Measurements from ENCODE around the gene CCDC15.
A peak's percentile ranks its signal among the peaks of the same experiment; 100 is the strongest.
"Not testable (repeated sequence)": the region's sequence is repeated elsewhere in the genome, so short reads cannot be mapped to it uniquely, and the experiment has no call there.

Gene CCDC15

DNA sequence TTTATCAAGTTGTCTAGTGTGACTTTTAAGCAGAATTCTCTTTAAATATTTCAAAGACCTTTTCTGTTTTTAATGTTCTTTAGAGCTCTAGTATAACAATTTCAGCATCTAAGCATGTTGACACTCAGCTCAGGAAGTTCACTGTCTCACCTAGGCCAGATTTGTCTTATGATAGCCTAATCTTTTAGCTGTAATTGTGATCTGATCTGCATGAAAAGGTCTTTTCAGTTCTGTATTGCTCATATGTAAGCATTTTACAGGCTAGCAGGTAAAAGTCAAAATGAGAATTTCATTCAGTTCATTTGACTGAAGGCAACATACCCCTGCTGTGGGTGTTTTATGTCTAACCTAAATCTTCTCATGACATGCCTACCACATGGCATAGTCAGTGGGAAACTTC lies 62.4 kb downstream of the CCDC15 start:
- no peak for DNase-seq

DNA sequence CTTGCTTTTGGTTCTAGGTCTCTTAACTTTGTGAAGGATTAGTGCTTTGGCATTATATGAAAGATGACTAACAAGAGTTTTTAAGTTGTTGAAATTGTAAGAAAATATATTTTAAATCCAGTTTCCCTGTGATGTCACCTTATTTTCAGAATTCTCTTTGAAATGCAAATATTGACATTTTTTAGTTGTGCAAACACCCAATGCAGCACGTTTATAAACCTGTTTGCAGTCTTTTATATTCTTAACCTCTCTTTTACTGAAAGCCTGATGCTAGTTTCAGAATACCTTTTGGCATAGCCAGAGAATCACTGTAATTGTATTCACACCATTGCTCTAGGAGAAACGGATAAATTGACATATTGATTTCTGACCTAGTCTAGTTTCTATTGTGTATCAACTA lies 66.3 kb downstream of the CCDC15 start:
- DNase-seq: peak; percentile 1

DNA sequence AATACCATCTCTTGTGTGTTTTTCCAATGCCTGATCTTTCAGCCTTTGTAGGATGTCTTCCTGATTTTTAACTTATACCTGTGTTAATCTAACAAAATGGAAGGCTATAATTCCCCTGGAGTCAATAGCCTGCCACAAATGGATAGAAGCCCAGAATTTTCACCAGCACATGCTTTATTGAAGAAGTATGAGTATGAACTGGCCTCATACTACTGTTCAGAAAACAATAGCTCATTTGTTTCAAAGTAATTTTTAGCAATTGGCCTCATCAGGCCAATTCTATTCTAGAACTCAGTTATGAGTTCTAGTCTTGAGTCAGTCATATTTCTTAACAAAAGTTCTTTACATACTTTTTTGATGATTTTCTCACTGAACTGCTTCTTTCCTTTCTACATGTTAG lies 68.5 kb downstream of the CCDC15 start:
- no peak for DNase-seq

DNA sequence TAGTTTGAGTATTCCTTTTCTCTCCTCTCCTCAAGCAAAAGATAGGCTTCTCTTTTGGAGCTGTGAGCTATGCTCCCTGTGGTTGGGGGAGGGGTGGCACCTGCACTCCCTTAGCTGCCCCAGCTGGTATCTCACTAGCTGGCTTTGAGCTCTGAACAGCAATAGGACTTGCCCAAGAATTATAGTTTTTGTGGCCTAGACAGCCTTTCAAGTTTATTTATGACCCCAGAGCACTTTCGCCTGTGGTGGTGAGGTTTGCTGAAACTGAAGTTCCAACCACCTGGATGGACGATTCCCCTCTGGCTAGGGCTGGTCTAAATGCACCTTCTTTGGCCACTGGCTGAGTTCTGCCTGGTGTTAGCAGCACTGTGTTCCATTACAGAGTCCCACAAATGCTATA lies 72.0 kb downstream of the CCDC15 start:
- no peak for DNase-seq

DNA sequence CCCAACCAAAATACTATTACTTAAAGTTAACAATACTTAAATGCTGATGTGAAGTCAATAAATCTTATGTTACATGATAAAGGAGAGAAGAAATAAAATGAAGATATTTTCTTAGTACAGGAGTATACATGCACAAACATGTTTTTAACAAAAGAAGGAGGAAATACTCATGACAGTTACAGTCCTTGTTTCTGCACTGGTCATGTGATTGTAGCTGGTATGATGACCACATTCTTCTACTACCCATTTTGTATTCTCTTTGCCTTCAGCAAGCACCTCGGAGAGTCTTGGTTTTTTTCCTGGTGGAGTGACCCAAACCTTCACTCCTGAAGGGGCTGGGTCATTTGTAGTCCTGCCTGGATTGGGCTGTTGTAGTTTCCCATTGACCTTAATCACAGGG lies 75.4 kb downstream of the CCDC15 start:
- DNase-seq: not testable (repeated sequence)

DNA sequence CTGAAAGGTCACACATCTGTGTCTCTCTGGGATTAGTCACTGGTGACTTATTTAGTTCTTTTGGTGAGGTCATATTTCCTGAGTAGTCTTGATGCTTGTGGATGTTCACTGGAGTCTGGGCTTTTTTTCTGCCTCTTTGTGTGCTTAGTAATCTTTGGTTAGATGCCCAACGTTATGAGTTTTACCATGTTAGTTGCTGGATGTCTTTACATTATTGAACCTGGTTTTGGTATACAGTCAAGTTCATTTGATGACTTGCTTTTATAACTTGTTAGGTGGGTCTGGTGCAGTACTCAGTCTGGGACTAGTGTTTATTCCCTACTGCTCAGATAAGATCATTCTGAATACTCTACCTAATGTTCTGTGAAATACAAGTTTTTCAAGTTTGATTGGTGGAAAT lies 82.9 kb downstream of the CCDC15 start:
- DNase-seq: no peak

DNA sequence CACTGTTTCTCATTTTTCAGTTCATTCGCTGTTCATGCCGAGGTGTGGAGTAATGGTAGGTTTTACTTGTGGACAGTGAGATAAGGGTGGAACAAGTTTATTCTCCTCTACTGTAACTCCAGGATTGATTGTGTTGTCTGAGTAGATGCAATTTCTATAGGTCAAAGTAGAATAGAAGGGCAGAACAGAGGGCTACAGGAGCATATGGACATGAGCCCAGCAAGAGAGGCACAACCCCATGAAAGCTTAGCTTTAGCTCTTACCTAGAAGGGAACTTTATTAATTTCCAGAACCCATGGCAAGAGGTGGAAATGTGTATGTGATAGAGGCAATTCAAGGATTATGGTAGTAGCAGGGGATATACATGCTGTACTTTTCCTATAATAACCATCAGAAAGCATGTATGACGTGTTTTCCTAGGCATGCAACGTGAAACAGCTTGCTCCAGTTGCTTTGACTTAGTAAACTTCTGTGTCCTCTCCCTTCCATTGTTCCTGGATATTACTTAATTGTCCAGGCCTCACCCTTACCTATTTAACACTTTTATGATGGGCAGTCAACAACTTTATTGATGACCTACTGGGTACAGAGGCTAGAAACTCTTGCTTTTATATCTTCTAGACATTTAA lies 95.3 kb downstream of the CCDC15 start:
- no peak for DNase-seq

DNA sequence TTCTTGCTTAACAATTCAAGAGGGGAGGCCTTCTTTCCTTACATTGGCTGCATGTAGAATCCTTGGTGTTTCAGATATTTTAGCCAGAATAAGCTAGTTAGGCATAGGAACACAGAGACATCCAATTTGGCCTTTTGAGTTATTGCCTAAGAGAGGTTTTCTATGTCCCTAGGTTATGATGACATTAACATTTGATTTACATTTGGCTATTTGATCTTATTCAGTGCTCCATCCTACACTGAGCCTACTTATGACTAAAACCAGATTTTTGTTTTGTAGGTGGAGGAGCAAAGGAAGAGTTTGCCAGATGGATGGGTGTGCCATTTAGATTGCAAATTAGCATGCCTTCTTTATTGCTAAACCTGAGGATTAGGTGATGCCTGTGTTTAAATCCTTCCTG lies 98.0 kb downstream of the CCDC15 start:
- DNase-seq: no peak

DNA sequence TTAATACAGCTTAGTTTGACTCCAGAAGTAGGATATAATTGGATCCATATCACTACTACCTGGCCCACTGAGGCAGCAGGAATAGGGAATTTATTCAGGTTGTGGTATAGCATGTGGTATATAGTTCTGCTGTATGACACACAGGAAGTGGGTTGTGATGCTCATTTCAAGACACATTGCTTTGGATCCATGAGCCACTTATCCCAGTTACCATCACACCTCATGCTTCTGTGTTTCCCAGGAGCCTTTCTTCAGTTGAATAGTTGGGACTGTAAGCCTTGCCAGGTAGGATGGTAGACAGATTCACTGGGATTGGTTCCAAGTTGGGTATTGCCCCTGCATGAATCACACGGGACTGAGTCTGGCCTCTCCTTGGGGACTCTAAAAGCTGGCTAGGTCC lies 99.2 kb downstream of the CCDC15 start:
- DNase-seq: no peak

DNA sequence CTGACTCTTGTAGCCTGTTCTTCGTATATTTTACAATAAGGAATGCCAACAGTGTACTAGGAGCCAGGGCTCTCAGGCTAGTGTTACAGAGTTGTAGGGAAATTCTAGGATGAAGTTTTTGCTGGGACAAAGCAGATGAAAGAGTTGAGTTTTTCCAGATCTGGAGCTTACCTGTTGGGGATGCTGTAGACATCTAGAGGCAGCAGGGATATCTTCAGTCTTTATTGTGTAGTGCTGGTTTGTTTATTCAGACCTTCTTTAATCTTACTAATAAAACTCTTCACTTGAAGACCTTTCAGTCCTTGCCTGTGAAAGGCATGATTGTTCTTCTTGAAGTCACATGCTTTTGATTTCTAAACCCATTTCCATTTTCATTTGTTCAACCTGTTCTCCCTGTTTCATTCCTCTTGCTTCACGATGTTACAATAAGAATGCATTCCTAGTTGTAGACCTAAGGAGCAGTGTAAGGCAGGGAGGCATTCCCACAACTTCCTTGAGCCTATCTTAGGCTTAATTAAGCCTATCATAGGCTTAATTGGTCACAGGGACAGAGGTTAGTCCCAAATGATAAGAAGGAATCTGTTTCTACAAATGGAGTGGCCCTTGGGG lies 101.2 kb downstream of the CCDC15 start:
- DNase-seq: no peak

DNA sequence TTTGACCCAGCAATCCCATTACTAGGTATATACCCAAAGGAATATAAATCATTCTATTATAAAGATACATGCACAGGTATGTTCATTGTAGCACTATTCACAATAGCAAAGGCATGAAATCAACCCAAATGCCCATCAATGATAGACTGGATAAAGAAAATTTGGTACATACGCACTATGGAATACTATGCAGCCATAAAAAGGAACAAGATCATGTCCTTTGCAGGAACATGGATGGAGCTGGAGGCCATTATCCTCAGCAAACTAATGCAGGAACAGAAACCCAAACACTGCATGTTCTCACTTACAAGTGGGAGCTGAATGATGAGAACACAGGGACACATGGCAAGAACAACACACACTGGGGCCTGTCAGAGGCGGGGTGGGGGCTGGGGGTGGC lies 102.1 kb downstream of the CCDC15 start:
- DNase-seq: not testable (repeated sequence)

DNA sequence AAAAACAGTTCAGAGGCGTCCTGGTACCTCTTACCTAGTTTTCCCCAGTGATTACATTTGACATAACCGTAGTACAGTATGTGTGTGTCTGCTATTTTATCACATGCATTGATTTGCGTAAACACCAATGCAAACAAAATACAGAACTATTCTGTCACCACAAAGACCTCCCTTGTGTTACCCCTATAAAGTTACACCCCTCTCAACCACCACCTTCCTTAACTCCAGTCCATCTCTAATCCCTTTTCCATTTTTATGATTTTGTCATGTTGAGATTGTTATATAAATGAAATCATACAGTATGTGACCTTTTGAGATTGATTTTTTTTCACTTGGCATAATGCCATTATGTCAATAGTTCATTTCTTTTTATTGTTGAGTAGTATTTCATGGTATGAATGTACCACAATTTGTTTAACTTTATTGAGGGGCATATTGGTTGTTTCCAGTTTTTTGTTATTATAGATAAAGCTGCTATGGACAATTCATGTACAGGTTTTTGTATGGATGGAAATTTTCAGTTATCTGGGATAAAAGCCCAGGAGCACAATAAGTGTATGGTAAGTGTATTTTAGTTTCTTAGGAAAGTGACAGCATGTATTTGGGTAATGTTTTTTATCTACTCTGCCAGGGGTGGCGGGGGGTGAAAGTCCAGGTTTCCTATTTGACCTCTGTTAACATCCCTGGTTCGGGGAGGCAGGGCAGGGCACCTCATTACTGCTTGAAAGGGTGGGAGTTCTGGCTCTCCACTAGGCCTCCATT lies 103.1 kb downstream of the CCDC15 start:
- no peak for DNase-seq

DNA sequence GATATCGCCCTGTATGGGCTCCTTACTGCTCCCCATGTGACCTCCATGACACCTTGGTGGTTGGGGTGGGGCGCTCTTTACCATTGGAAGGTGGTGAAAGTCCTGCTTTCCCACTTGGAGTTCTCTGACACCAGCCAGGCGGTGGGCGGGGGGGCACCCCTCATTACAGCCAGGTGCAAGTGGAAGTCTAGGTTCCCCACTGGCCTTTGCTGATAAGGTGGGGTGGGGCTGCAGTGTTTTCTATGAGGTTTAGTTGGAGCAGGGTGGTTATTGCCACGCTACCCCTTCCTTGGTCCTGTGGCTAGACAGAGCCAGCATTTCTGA lies 103.7 kb downstream of the CCDC15 start:
- no peak for DNase-seq

DNA sequence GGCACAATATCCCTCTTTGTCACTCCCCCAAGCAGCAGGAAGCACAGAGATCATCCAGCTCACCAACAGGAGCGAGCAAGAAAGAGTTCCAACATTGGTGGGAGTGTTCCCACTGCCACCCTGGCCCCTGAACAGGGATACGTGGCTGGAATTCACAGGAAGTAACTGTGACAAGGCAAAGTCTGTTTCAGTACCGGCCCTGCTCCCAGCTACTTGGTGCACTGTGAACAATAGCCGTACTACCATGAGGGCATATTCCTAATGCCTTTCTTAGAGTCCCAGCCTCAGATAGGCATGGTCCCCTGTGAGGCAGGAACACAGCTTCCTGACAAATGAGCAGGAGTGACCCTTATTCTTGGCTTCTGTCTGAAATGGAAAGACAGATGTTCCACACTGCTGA lies 107.3 kb downstream of the CCDC15 start:
- no peak for DNase-seq

DNA sequence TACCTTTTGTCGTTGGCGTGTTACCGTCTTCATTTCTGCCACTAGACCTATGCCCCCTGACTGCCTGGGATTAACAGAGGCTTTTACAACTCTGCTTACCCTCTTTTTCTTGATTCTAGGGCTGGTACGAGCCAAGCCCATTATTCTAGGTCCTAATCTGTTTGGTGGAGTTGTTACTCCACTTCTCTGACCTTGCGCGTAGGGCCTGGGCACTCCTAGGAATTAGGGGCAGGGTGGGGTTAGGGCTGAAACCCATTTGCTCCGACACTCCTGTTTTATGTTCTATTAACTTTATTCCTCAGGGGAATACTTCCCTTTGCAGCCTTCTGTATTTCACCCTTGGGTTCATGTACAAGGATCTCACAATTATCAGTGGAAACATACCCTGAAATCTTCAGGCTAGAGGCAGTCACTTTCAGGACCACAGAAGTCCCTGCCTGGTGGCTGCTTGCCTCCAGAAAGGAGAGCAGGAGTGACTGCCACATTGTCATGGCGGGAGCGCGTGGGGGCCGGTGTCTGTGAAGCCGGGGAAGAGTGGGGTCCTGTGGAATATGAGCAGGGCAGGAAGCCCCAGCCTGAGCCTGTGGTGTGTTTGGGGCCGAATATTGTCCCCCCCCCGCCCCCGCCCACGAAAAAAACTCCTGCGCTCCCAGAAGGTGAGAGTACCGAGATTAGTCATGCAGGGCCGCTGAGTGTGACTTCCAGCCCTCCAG lies 108.4 kb downstream of the CCDC15 start:
- DNase-seq: no peak

DNA sequence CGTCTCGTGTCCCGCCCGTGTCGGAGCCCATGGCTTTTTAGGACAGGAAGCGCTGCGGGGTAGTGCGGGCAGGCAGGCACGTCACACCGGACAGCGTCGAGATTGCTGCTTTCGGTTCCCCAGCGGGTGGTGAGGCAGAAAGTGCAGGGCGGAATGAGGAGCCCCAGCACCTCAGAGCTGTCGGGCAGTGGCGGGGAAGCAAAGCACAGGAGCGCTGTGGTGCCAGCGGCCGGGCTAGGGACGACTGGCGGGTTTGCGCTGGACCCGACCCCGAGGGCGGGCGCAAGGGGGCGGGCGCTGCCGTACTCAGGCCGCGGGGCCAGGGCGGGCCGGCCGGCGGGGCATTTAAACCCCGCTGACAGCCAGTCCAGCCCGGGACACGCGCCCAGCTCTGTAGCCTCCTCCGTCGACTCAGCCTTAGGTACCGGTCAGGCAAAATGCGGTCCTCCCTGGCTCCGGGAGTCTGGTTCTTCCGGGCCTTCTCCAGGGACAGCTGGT lies 109.0 kb downstream of the CCDC15 start, which contains the start of gene SLC37A2:
TSS of gene SLC37A2 (plus strand) at position 375 of the 498 bp plus-strand sequence. CDS start at position 438, 63 bp downstream.
- DNase-seq: peak; percentile 54

DNA sequence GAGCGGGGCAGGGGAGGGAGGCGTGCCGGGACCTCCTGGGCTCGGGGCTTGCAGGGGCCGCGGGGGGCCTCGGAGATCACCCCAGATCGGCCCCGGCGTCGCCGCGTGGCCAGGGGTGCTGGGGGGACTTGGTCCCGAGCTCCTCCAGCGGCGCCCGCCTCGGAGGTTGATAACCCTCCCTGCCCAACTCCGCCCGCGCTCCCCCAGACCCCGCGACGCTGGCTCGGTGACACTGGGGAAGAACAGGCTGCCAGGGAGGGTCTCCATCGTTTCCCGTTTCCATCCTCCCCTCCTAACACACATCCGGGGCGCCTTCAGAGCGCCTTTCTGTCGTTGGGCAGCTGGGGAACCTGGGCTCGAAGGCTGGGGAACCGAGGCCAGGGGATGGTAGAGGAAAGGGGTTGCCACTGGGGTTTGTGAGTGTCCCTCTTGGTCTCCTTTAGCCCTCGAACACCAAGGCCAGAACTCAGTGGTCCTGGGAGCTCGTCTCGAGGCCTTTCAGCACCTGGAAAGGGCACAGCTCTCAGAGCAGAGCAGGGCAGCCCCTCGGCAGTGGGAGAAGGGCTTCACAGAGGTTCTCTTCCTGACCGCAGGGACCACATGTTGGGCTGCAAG lies 109.5 kb downstream of the CCDC15 start:
- DNase-seq: no peak

DNA sequence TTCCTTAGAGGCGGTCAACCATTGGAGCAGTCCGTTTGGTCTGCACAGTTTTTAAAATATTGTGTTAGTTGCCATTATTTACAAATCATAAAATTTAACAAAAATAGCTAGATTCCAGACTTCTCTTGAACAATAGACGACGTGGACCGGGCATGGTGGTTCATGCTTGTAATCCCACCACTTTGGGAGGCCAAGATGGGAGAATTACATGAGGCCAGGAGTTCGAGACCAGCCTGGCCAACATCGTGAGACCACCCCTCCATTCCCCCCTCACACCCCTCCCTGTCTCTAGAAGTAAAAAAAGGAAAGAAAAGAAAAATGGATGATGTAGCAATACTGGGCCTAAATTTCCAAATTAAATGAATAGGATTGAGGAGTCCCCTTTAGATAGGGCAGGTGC lies 110.1 kb downstream of the CCDC15 start:
- DNase-seq: no peak

DNA sequence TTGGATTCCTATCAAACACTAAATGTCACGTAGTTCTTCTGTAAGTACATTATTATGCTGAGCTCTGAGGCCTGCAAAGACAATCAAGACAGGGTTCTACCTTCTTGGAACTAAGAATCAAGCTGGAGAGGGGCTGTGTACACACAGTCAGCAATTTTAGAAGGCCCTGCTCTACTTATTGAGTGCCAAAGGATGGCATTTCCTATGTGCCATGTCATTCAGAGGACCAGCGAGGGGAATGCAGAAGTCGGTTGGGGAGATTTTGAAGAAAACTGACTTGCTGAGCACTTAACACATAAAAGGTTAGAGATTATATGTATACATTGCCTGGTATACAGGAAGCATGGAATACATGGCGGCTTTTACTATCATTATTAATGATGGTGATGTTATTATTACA lies 114.4 kb downstream of the CCDC15 start:
- DNase-seq: no peak

DNA sequence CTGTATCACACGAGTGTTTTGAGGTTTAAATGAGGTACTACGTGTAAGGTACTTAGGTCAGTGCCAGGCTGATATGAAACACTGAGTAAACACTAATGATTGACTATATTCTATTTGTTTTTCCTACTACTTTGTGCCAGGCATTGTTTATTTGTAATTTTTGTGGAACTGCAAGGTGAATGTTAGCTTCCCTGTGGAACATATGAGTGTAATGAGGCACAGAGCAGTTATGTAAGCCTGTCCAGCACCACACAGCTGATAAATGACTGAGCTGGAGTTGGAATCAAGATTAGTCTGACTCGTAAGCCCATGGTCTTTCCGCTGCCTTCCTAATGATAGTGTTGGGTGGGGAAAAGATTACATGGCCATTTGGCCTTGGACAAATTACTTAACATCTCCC lies 115.0 kb downstream of the CCDC15 start:
- DNase-seq: no peak

DNA sequence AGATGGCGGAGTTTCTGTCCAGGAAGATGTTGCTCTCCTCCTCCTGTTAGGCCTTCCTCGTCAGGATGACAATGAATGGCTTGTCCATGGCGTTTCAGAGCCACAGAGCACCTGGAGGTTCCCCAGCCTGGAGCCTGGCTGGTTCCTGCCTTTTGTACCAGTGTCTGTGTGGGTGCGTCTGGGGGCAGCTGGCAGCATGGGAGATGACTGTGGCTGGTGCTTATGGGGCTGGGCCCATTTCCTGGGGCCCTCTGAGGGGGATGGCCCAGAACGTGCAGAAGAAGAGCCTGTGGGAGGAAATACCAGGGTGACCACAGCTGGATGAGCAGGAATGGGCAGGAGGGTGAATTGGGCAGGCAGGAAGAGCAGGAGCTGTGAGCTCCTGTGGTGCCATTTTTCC lies 115.8 kb downstream of the CCDC15 start:
- no peak for DNase-seq

DNA sequence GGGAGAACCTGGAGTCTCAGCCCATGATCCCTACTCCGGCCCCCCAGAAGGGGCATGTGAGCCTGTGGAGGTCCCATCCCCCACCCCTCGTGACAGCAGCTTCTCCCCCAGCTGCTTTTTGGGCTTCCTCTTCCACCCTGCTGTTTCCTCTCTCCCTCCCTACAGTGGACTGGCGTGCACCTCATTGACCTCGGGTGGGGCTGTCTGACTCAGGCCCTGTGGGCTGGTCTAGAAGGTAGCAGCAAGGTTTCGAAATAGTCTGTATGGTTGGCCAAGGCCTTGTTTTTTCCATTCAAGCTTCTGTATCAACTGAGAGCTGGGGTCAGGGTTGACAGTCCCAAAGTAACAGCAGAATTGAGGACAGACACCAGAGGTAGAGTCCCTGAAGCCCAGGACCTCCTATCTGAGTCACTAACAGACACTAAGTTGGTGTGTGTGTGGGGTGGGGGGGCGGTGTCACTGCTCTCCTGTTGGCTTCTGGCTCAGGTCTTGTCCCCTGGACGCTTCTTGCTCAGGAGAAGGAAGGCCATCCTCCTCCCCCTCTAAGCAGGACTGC lies 116.8 kb downstream of the CCDC15 start:
- DNase-seq: no peak

DNA sequence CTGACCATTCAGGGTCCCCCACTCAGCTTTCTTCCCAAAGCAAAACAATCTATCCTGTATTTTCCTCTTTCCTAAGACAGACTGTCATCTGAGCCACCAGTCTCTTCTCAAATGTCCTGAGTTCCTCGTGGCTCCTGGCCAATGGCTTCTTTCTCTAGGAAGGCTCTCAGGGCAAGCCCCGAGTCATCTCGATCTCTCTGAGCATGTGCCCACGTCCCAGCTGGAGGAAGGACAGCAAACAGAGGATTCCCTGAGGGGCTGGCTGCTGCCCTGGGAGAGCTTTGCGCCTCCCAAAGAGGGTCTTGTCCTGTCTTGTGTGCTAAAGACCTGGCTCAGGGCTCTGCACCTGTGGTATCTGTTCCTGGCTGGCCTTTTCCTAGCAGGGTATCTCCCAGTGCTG lies 117.4 kb downstream of the CCDC15 start:
- no peak for DNase-seq
